PFSK-1 (cell line): Measurements from ENCODE around the gene ATG4B.
A peak's percentile ranks its signal among the peaks of the same experiment; 100 is the strongest.

Experiments used
- FOXP2 ChIP-seq: optimal IDR thresholded peaks from 2 replicates; pipeline ENCODE3; 2011; ENCODE audit warnings: borderline replicate concordance, control low read depth, inconsistent platforms; ENCODE audit not compliant: insufficient read depth; ENCODE audit errors: extremely low read length, extremely low read depth
- POLR2AphosphoS5 ChIP-seq: IDR thresholded peaks from 2 replicates; pipeline ENCODE4 v1.6.1; 2012; ENCODE audit warnings: low read depth, mild to moderate bottlenecking, control low read depth, low read length, moderate library complexity
- SIN3A ChIP-seq: IDR thresholded peaks from 2 replicates; pipeline ENCODE4 v1.6.1; 2012; ENCODE audit warnings: mild to moderate bottlenecking, low read length, moderate library complexity, borderline replicate concordance; ENCODE audit not compliant: insufficient read depth
- TAF1 ChIP-seq: IDR thresholded peaks from 2 replicates; pipeline ENCODE4 v1.6.1; 2012; ENCODE audit warnings: low read length, control low read depth, borderline replicate concordance; ENCODE audit not compliant: insufficient read depth
- TF ChIP-seq, protein P1 (sequence below), 2 experiments: IDR thresholded peaks; 2 replicates each; pipeline versions ENCODE4 v1.6.1 to v1.8.0; 2011 to 2012; ENCODE audit warnings: low read depth in 2 of 2, low read length in 2 of 2, control low read depth in 1 of 2, inconsistent platforms in 1 of 2, mild to moderate bottlenecking in 1 of 2, moderate library complexity in 1 of 2; ENCODE audit not compliant: insufficient read depth in 1 of 2

ATG4B gene

DNA sequence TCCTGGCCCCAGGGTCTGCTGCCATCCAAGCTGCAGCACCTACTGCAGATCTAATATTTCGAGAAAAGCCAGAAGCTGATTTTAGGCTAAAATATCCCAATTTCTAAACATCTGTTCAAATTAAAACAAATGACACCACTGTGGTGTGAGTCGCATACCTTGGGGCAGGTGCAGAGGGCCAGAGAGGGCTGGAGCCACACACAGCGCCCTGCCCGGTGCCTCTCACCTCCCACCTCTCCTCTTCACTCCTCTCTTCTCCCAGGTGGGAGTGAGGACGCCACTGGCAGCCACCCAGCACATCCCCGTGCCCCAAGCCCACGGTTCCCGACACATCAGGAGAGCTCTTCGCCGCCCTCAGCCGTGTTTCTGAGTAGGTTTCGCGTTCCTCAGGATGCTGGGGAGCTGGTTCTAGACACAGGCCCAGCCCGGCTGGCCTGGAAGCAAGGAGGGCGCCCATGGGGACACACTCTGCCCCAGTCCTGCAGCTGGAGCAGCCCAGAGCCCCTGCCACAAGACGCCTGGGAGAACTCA, 21.9 kb upstream of the ATG4B start:
- no peak for TF ChIP-seq TAF1
- TF ChIP-seq, protein P1, sequence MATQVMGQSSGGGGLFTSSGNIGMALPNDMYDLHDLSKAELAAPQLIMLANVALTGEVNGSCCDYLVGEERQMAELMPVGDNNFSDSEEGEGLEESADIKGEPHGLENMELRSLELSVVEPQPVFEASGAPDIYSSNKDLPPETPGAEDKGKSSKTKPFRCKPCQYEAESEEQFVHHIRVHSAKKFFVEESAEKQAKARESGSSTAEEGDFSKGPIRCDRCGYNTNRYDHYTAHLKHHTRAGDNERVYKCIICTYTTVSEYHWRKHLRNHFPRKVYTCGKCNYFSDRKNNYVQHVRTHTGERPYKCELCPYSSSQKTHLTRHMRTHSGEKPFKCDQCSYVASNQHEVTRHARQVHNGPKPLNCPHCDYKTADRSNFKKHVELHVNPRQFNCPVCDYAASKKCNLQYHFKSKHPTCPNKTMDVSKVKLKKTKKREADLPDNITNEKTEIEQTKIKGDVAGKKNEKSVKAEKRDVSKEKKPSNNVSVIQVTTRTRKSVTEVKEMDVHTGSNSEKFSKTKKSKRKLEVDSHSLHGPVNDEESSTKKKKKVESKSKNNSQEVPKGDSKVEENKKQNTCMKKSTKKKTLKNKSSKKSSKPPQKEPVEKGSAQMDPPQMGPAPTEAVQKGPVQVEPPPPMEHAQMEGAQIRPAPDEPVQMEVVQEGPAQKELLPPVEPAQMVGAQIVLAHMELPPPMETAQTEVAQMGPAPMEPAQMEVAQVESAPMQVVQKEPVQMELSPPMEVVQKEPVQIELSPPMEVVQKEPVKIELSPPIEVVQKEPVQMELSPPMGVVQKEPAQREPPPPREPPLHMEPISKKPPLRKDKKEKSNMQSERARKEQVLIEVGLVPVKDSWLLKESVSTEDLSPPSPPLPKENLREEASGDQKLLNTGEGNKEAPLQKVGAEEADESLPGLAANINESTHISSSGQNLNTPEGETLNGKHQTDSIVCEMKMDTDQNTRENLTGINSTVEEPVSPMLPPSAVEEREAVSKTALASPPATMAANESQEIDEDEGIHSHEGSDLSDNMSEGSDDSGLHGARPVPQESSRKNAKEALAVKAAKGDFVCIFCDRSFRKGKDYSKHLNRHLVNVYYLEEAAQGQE (IDR thresholded peaks at IDR 0.05; ENCODE audit: insufficient read depth in 1 of 2, low read depth in 2 of 2, low read length in 2 of 2), result no peak
- TF ChIP-seq FOXP2, result no peak
- no peak for TF ChIP-seq SIN3A
- TF ChIP-seq POLR2AphosphoS5, result no peak

DNA sequence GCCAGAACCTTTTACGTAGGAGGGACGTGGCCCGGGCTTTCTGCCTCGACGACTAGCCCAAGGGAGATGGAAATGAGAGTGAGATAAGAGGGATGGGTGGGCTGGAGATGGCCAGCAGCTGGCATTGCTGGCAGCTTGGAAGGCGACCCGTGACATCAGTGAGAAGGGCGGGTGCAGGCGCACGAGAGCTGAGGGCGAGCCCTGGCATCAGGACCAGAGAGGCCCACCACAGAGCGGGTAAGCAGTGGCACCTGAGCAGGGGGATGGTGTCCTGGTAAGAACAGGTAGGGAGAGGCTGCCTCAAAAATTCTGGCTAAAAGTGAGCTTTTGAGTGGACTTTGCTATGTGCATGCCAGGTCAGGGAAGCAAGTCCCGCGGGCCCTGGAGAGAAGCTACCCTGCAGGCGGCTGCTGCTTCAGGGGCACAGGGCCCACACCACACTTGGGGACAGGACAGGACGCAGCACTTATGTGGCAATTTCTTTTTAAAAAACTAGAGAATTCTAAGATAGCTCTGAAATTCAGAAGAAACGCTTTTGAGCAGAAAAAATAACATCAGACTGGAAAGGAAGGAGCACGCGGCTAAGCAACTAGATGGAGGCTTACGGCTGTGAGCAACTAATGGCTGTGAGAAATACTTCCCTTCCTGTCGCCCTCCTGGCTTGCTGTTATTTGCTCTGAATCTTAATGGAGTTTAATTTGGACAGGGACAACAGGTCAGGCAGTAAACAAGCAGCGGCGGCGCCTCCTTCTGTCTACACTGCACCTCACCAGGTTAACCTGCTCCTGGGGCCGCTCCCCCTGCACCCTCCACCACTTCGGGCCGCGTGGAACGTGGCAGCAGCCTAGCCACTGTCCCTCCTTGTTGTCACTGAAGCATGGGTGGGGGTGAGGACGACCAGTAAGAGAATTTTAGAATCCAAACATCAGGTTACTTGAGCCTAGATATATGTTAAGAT, 21.0 kb upstream of the ATG4B start:
- TF ChIP-seq FOXP2, result no peak
- no peak for TF ChIP-seq POLR2AphosphoS5
- TF ChIP-seq SIN3A, result no peak
- no peak for TF ChIP-seq TAF1

DNA sequence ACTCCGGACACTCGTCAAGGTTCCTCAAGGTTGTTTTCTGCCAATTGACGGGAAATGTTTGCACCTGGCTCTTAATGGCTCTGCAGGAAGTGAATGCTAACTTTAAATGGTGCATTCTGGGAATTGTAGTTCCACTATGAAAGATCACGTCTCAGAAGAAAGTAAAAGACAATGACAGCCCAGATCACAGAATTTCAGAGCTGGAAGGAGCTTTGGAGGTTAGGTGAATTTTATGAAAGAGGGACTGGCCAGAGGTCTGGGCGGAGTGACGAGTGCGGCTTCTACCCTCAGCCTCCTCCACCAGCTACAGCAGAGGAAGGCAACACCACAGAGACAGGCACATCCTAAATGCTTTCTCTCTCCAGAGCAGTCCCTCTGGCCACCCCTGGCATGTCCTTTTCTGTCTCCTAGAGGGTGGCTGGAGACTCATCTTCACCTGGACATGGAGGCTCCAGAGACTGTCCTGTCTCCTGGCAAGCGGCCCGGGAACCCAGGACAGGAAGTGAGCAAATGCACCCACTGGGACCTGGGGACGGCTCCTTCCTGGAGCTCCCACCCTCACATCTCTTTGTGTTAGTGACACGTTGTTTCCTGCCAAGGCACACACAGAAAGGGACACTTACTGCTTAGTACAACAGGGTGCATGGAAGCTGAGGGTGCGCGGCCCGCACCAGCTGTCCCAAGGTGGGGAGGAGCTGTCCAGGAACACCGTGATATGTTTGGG, 19.9 kb upstream of the ATG4B start:
- no peak for TF ChIP-seq FOXP2
- TF ChIP-seq, protein P1 (IDR thresholded peaks at IDR 0.05; ENCODE audit: insufficient read depth in 1 of 2, low read depth in 2 of 2, low read length in 2 of 2), result 0 out of 4 replicates have a peak, but pooled peaks have one; percentile 27 to 42

DNA sequence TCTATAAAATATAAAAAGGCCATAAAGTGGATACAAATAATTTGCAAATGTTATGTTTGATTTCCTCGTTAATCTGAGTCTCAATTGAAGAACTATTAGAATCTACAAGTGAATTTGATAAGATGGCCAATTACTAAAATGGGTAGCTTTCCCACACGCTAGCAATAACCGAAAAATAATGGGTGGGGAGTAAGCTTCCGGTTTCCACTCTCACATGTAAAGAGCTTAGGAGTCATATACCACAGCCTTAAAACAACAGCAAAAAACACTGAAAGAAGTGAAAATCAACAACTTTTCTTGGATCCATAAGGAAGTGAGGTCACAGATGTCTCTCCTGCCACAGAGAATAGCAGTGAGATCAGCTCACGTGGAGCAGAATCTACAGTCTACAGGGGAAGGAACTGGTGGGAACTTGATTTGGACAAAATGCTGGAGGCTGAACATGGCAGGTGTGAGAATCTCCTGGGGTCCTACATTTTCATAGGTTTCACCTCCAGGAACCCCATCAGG, 19.1 kb upstream of the ATG4B start:
- TF ChIP-seq TAF1, result no peak
- no peak for TF ChIP-seq POLR2AphosphoS5
- TF ChIP-seq, protein P1 (IDR thresholded peaks at IDR 0.05; ENCODE audit: insufficient read depth in 1 of 2, low read depth in 2 of 2, low read length in 2 of 2), result no peak

DNA sequence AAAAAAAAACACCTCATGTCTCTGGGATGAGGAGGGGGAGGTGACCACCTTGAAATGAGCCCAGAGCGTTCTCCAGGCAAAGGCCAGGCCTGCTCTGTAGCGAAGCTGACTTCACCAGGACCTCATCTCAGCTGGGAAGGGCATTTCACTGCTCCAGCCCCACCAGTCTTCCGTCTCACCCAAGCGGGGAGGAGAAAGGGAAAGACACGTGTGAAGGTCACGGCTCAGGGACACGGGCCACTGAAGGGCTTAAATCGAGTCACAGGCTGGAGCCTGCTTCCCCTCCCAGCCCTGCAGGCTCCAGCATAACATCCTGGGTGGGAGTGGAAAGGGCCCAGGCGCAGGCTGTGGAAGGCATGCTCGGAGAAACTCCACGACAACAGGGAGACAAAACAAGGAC, 18.7 kb upstream of the ATG4B start:
- TF ChIP-seq TAF1 (no peak), POLR2AphosphoS5 (no peak), SIN3A (no peak), FOXP2 (no peak)
- TF ChIP-seq, protein P1 (IDR thresholded peaks at IDR 0.05; ENCODE audit: insufficient read depth in 1 of 2, low read depth in 2 of 2, low read length in 2 of 2), result no peak
